Measurements from ENCODE around the gene STK39. TPM values are rescaled to one million over a fixed set of nuclear protein-coding genes. Genes with fewer than 3 reads are reported as not detected.

Gene STK39
- total RNA-seq, 1 donor from 2014 or later = 18.5 TPM

DNA sequence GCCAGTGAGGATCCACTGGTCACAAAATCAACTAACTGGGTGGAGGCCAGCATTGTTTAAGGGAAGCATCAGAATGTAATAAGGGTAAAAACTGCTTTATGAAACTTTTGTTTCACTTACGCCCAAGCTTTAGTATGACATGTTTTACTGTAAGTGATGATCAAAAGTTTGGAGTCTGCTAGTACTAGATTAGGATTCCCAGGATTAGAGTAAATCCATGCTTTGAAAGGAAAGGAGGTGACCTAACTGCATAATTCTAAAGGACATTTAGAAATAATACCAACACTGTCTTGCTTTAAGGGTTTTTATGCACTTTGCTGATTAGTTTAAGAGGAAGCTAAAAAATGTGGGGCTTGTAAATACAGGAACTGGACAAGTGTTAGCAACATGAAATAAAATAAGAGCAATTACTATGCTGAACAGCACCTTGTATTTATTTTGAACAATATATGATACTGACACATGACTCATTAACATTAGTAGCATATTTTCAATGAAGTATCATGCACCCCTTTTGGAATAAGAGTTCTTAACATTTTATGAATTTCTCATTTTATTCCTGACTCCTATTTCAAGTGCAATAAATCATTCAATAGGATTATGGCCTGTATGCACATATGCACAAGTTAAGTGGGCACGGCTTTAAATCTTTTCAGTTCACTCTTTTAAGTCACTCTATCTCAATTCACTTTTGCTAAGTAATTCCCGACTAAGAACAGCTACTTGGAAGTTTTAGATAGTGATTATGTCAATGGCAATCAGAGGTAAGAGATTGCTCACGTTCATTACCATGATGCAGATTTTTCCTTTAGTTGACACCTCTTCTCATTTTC, 62.5 kb downstream of the STK39 start:
- TF ChIP-seq, protein P1, sequence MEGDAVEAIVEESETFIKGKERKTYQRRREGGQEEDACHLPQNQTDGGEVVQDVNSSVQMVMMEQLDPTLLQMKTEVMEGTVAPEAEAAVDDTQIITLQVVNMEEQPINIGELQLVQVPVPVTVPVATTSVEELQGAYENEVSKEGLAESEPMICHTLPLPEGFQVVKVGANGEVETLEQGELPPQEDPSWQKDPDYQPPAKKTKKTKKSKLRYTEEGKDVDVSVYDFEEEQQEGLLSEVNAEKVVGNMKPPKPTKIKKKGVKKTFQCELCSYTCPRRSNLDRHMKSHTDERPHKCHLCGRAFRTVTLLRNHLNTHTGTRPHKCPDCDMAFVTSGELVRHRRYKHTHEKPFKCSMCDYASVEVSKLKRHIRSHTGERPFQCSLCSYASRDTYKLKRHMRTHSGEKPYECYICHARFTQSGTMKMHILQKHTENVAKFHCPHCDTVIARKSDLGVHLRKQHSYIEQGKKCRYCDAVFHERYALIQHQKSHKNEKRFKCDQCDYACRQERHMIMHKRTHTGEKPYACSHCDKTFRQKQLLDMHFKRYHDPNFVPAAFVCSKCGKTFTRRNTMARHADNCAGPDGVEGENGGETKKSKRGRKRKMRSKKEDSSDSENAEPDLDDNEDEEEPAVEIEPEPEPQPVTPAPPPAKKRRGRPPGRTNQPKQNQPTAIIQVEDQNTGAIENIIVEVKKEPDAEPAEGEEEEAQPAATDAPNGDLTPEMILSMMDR (IDR thresholded peaks at IDR 0.05) = no peak
- DNase-seq = no peak
- no peaks in the 10 kb centered on the region for H3K9me3 Mint-ChIP-seq
- intact Hi-C loops (cut with micrococcal nuclease) = no loop called here
- H3K27ac Mint-ChIP-seq = no peak overlapping the region
- CTCF ChIA-PET = no interaction called here
- H3K27me3 Mint-ChIP-seq = no peaks in the 10 kb centered on the region
- no peak for ATAC-seq (ENCODE audit: low read depth)
- peaks cover 14% of the 10 kb centered on the region for H3K36me3 Mint-ChIP-seq (ENCODE audit: low read depth)
- no peak overlapping the region for H3K4me3 Mint-ChIP-seq
- POLR2A ChIA-PET = no interaction called here
- peaks cover 8% of the 10 kb centered on the region for H3K4me1 Mint-ChIP-seq

DNA sequence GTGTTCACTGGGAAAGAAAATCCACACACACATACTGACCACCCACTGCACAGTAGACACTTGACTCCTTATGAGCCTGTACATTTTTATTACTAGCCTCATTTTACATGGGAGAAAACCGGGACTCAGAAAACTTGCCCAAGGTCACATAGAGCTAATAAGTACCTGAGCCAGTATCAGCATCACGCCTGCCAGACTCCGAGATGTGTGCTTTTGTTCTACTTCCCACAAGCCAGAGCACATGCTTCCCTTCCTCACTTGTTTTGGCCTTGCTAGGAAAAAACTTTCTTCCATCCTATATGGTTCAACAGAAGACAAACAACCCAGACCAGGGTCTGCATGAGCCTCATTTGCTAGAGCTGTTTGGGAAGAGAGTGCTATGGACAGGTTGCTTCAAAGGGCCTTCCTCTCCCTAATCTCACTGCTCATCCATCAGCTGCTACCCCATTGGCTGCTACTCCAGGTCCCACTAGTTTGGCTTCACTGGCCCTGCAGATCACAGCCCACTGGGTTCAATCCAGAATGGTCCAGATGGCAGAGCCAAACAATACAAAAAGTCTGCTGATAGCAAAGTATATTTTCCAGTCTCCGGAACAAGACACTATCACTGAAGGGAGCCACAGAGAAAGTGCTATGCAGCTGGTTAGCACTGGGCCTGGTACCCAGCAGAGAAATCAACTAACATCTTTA, 63.9 kb downstream of the STK39 start:
- H3K27ac Mint-ChIP-seq = no peak overlapping the region
- ATAC-seq (ENCODE audit: low read depth) (no peak), DNase-seq (no peak)
- POLR2A ChIA-PET = interaction anchor here (1.2 kb wide), 1 partner anchor 12 kb away, joined by 11 read pairs; no protein-coding TSS in a partner anchor
- H3K4me1 Mint-ChIP-seq = peaks cover 8% of the 10 kb centered on the region
- H3K4me3 Mint-ChIP-seq = no peak overlapping the region
- CTCF ChIA-PET = no interaction called here
- intact Hi-C loops (cut with micrococcal nuclease) = no loop called here
- H3K9me3 Mint-ChIP-seq = no peaks in the 10 kb centered on the region
- peaks cover 16% of the 10 kb centered on the region for H3K36me3 Mint-ChIP-seq (ENCODE audit: low read depth)
- H3K27me3 Mint-ChIP-seq = no peaks in the 10 kb centered on the region
- TF ChIP-seq, protein P1 (IDR thresholded peaks at IDR 0.05) = no peak

DNA sequence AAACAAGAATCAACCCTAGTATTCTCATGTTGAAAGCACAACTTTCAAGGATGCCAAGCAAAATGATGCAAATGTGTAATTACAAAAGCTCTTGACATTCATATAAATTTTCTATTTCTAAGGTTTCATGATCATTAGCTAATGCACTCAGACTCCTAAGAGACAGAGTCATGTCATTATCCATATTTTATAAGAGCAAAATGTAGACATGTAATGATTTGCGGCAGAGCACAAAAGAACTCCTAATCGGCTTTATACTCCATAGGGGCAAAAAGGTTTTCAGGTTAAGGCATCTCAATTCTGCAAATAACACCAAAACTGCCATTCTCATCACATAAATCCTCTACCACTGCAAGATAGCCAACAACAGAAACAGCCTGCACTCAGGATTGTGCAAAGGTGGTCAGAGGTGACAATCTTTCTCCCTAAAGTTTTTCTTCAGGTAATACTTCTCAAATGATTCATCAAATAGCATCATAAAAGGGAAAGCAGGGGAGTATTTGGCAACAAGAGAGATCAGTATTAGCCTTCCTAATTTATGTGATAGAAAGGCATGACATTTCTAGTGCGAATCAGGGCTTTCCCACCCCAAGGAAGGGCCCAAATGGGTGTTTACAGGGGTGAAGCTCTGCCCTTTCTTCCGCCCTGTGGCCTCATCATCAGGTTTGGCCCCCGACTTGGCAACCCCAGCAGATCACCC, 64.7 kb downstream of the STK39 start:
- TF ChIP-seq, protein P1 (IDR thresholded peaks at IDR 0.05) = no peak
- Mint-ChIP-seq H3K9me3 (no peaks in the 10 kb centered on the region), H3K36me3 (ENCODE audit: low read depth) (peaks cover 16% of the 10 kb centered on the region), H3K4me1 (peaks cover 12% of the 10 kb centered on the region), H3K27me3 (no peaks in the 10 kb centered on the region), H3K27ac (no peak overlapping the region), H3K4me3 (no peak overlapping the region)
- ATAC-seq (ENCODE audit: low read depth) (no peak), DNase-seq (no peak)
- ChIA-PET CTCF (interaction anchor here (0.6 kb wide), 1 partner anchor 12 kb away, joined by 3 read pairs; no protein-coding TSS in a partner anchor), POLR2A (no interaction called here)
- intact Hi-C loops (cut with micrococcal nuclease) = no loop called here

DNA sequence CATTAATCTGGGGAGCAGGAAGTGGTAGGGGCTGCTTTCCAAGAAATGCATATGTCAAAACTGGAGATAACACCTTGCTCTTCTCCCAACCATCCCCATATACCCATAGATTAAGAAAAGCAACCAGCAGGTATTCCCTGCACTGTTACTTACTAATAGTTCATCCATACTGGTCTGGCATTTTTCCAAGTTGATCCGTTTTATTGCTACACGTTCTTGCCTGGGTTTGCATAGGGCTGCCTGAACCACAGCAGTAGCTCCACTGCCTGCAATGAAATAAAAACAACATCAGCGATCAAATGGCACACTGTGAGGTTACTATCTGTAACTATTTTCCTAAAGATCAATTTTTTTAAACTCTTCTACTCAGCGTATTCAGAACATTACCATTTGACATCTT, 65.6 kb downstream of the STK39 start:
- intact Hi-C loops (cut with micrococcal nuclease) = no loop called here

More for the DNA sequence above, 65.6 kb downstream of the STK39 start:
- DNase-seq (no peak), ATAC-seq (ENCODE audit: low read depth) (no peak)
- Mint-ChIP-seq H3K27me3 (no peaks in the 10 kb centered on the region), H3K36me3 (ENCODE audit: low read depth) (peaks cover 16% of the 10 kb centered on the region), H3K4me3 (no peak overlapping the region), H3K4me1 (peaks cover 21% of the 10 kb centered on the region), H3K27ac (no peak overlapping the region), H3K9me3 (no peaks in the 10 kb centered on the region)
- TF ChIP-seq, protein P1 (IDR thresholded peaks at IDR 0.05) = no peak
- ChIA-PET CTCF (interaction anchor here (0.6 kb wide), 1 partner anchor 13 kb away, joined by 3 read pairs; no protein-coding TSS in a partner anchor), POLR2A (no interaction called here)

All from activated B cell treated with CpG ODN at 0.5 μM for 24 hours (primary cell).